GM21576 (cell line): ENCODE data around the gene HNRNPK.
"Not testable (repeated sequence)": the region's sequence is repeated elsewhere in the genome, so short reads cannot be mapped to it uniquely, and the experiment has no call there.

Source experiments
- ATAC-seq: cut with Tn5 transposase; IDR thresholded peaks from one replicate; pipeline ENCODE4 v1.9.1; 2021; ENCODE audit warnings: mild to moderate bottlenecking, moderate library complexity; ENCODE audit not compliant: unreplicated experiment

The HNRNPK gene

DNA sequence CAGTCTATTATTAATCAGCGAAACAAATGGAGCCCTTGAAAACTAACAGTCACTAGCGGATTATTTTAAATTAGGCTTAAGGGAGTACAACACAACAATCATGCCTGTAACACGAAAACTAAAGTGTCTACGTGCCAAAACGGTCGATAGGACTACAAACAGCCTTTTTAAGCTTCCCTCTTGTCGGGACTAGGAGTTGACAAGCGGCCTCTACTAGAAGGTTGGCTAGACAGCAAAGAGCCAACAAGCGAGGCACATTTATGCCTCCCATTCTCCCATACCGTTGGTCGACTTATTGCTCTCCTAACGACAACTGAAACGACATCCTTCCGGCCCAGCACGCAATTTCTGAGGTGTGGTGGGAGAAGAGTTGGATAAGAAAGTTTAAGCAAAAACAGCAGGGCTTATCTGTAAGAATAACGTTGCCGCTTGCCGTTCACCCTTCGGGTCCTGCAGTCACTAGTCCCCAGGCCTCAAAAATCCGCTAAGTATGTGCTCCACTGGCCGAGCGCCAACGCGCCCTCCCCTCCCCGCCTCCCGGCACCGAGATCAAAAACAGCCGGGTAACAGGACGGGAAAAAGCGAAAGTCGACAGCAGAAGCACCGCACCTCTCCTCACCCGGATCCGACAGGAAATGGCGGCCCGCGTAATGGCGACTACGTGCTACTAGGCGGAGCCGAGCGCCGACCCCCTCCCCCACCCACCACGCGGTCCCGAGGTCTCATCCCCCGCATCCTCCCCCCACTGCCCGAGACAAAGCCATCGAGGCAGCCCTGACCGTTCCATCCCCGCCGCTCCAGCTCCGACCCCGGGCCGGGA, 813 bp downstream of the HNRNPK start:
- peak; percentile 26 for ATAC-seq

DNA sequence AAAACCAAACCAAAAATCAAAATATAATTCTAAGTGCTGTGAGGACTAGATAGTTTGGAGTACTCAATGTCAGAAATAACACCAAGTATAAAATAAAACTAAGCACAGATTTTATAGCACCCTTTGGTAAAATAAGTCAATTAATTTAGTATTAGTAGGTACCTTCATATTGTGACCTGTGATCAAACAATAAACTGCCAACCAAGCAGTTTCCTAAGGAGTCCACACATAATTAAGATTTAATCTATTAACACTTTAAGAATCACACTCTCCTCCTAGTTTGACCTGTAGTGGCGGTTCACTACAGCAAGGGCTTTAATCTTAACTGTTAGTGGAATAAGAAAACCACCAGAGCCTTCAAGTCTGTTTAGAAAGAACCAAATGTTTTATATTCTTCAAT, 2.8 kb downstream of the HNRNPK start:
- ATAC-seq: no peak

GRCh38 chr9:83976372-83976771, 3.6 kb downstream of the HNRNPK start:
- ATAC-seq: no peak

DNA sequence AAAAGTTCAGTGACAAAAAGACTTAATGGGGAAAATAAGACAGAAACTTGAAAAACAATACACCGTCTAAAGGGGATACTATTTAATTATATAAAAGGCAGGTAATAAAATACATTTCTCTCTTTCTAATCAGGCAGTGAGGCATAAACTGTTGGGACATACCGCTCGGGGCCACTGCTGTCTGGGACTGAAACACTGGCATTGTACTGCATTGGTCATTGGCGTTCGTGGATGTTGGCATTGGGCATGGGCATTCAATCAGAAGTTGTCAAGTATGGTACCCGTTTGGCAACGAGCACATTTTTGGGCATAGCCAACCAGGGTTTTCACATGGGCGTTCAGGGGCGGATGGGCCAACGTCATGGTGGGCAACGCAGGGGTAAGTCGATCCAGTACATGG, 4.7 kb downstream of the HNRNPK start:
- no peak for ATAC-seq

DNA sequence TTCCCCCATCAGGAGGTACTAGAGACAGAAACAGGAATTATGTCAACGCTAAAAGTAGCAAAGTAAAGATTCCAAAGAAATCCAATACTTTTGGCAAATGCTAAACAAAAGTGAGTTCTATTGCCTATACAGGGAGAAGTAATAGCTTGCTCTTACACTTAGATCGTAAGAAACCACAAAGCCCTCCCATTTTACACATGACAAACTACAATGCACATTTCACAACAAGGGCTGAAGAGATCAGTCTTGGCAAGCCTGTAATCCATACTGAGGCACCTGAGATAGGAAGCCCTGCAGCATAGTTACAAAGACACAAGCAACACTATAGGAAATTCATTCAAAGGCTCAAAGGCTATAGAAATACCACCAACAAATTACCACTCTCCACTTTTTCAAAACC, 7.7 kb downstream of the HNRNPK start:
- ATAC-seq: no peak

DNA sequence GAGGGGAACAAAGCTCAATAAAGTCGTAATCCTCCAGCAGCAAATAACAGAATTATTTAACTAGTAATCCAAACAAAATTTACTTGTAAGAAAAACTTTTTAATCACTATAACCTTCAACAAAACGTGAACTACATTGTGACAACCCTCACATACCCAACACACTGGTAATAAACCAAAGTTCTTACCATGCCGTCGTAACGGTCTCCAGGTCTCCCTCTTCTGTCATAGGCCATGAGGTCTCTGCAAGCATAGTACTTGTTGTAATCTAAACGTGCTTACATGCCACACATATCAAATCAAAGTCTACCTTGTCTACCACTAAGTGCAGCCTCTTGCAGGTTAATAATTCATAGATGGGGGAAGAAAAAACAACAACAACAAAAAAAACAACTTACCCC, 8.5 kb downstream of the HNRNPK start:
- ATAC-seq: no peak

- no peak for ATAC-seq
Measured at GRCh38 chr9:83969602-83970001, 10.4 kb downstream of the HNRNPK start.

DNA sequence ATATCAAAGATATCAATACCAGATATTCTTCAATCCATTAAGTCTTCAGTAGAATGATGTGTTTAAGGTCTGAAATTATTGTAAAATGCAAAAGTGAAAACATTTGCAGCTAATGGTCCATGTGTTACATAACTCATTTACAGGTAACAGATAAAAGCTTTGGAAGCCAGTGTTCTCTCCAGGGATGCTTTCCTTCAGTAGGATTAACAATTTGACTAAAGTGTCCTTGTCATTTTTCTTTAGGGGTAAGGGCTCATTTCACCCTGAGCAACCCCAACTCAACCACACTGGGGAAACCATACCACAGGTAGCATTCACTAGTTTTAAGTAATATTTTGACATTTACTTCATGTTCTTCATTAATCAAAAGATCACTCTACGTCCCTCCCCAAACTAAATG, 12.9 kb downstream of the HNRNPK start:
- no peak for ATAC-seq

GRCh38 chr9:83966209-83966582, 13.8 kb downstream of the HNRNPK start:
- ATAC-seq: no peak

DNA sequence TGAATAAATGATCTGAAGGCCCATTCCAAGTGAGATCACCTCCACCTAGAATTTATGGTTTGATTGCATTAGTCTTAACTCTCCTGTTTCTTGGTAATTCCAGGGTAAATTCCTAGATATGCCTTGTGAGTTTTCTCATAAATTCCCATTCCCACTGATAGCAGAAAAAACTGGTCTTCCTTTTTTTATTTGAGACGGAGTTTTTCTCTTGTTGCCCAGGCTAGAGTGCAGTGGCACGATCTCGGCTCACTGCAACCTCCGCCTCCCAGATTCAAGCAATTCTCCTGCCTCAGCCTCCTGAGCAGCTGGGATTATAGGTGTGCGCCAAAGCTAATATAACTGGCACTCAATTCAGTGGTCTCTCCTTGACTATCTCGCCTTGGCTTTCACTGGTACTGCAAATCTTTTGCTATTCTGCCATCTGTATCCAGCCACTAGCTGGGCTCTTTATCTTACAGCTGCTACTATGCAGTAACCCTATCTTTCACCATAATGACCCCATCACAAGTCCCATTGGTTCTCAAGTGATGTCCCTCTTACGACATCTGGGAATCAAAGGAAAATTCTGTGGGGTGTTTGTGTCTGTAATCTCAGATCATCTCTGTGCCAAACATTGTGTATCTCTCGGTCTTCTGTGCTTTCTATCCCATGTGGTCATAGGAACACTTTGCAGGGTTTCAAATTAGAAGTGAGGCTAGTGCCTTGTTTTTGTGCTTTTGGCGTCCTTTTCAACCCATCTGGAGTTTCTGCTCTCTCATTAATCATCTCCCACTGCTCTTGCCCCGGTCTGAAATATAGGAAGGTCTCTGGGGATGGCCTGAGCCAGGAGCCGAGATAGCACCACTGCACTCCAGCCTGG, 14.4 kb downstream of the HNRNPK start:
- ATAC-seq: no peak

DNA sequence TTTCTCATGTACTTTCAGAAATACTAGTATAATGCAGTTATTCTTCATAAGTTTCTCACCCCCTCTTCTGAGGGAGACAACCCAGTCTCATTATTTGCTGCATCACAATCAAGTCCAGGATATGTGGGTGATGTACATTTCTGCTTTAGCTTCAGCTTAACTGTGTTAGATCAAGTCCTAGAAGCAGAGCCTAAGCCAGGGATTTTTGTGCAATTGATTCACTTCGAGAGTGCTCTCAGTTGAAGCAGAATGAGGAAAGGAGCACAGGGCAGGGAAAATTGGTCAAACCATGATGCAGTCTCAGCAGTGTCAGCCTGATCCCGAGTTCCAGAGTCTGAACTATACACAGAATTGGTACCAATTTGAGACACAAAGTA, 15.1 kb downstream of the HNRNPK start:
- no peak for ATAC-seq

GRCh38 chr9:83962165-83962564, 17.9 kb downstream of the HNRNPK start:
- no peak for ATAC-seq

- no peak for ATAC-seq
Measured at GRCh38 chr9:83960991-83961390, 19.0 kb downstream of the HNRNPK start.

DNA sequence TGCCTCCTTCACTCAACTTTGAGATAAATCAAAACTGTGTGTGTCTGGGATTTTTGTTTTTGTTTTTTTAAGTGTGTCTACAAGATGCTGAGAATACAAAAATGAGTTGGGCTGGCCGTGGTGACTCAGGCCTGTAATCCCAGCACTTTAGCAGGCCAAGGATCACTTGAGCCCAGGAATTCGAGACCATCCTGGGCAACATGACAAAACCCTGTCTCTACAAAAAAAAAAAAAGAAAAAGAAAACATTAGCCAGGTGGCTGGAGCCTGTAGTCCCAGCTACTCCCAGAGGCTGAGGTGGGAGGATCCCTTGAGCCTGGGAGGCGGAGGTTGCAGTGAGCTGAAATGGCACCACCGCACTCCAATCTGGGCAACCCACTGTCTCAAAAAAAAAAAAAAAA, 21.0 kb downstream of the HNRNPK start:
- no peak for ATAC-seq

DNA sequence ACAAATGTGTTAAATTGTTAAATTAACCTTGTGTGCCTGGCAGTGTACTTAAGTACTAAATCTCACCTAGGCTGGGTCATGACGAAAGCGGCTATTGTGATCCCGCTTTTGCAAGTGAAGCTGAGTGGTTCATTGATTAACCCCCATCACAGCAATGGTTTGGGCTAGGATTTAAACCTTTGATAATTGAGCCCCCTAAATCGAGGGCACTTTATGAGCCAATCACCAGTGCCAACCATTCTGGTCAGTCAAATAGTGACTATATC, 22.8 kb downstream of the HNRNPK start:
- ATAC-seq: no peak

DNA sequence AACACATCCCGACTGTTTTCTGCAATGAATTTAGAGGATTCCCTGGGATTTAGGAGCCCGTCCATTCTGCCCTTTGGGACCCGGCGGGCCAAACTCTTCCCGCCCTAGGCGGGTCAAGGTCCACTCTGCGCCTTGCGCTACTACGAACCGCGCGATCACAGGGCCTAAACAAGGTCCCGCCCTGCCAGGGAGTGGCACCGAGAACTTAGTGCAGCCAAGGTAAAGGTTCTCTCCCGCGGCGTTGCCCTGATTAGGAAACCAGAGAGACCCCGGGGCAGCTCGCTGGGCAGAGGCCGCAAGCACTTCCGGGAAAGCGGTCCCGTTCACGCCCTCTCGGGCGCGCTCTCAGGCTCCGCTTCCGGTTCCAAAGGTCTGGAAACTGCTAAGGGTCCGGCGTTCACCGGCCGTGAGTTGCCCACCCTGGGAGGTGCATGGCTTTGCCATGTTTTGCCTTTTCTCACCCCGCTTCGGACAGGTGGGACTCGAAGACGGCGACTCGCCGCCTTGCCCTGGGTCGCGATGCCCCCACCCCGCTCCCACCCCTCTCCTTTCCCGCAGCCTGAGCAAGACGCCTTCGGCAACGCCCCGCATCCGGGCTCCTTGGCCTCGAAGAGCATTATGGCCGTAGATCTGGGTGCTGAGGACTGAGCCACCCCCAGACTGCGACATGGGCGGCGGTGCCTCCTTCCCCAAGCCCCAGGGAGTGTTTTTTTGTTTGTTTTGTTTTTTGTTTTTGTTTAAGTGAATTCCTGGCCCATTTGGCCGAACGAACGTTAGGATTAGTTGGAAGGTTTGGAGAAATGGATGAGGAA, 23.4 kb downstream of the HNRNPK start:
- peak; percentile 75 for ATAC-seq

DNA sequence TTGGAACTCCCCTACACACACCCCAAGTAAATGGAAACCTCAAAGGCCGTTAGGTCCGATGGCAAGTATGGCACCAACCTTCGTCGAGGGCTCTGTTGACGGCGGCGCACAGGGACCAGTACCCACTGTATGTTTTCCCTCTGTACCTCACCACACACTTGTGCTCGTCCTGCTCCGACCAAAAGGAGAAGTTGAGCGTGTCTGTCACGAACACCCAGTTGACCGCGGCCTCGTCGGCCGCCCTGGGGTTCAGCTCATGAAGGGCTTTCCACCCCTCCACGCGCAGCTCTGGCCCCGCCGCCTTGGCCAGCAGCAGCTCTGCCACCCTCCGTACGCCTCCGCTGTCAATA, 24.0 kb downstream of the HNRNPK start:
- ATAC-seq: peak; percentile 50

- ATAC-seq: not testable (repeated sequence)
Measured at GRCh38 chr9:83948096-83948495, 31.9 kb downstream of the HNRNPK start.

- ATAC-seq: no peak
Measured at GRCh38 chr9:83940590-83941303, 39.3 kb downstream of the HNRNPK start.

GRCh38 chr9:83937861-83938455, 42.1 kb downstream of the HNRNPK start:
- peak; percentile 75 for ATAC-seq

- ATAC-seq: no peak
Measured at GRCh38 chr9:83936523-83936922, 43.5 kb downstream of the HNRNPK start.
